CD4-positive, alpha-beta memory T cell (primary cell): Measurements from ENCODE around the gene MYO9A. TPM values are rescaled to one million over a fixed set of nuclear protein-coding genes. Genes with fewer than 3 reads are reported as not detected.

Source experiments
- CTCF ChIA-PET: fragments of 350-600 bp; sonication (Branson Sonifier 250); formaldehyde crosslinking; loops from one replicate; lab custom pipeline; 2021; ENCODE audit warnings: inconsistent platforms; ENCODE audit not compliant: partially characterized antibody; lab: Charles Lee
- POLR2A ChIA-PET: fragments of 350-600 bp; sonication (Branson Sonifier 250); formaldehyde crosslinking; loops from one replicate; lab custom pipeline; 2021; ENCODE audit not compliant: partially characterized antibody; lab: Charles Lee
- DNase-seq, 5 donors: peaks; one replicate each; pipeline versions ENCODE4 v3.0.0 to v3.0.0-alpha.2; 2020 to 2022; ENCODE audit warnings: mixed read lengths in 1 of 5
- H3K27ac ChIP-seq: one replicate; pipeline ENCODE4 v1.7.0; 2013; ENCODE audit warnings: low read depth, low read length
- H3K27me3 ChIP-seq: 2 replicates; pipeline ENCODE4 v1.7.0; 2013; ENCODE audit warnings: mild to moderate bottlenecking, low read length, moderate library complexity; ENCODE audit not compliant: insufficient read depth
- H3K36me3 ChIP-seq: 2 replicates; pipeline ENCODE4 v1.7.0; 2013; ENCODE audit warnings: mild to moderate bottlenecking, low read length, moderate library complexity; ENCODE audit not compliant: insufficient read depth
- H3K4me1 ChIP-seq: 2 replicates; pipeline ENCODE4 v1.7.0; 2013; ENCODE audit warnings: mild to moderate bottlenecking, low read length, moderate library complexity; ENCODE audit not compliant: insufficient read depth
- H3K4me3 ChIP-seq, 2 donors: one replicate each; pipeline ENCODE4 v1.7.0; 2013; ENCODE audit warnings: low read length in 2 of 2, mild to moderate bottlenecking in 1 of 2
- H3K9me3 ChIP-seq, 2 donors: one replicate each; pipeline ENCODE4 v1.7.0; 2013; ENCODE audit warnings: low read length in 2 of 2, control low read depth in 1 of 2; ENCODE audit not compliant: control insufficient read depth in 1 of 2
- H3K27ac Mint-ChIP-seq, 7 donors: one replicate each; pipeline ENCODE4 v1.8.0; 2020 to 2021; ENCODE audit warnings: mixed read lengths in 7 of 7, mild to moderate bottlenecking in 6 of 7, inconsistent platforms in 3 of 7, moderate library complexity in 3 of 7
- H3K27me3 Mint-ChIP-seq, 2 donors: one replicate each; pipeline ENCODE4 v1.8.0; 2020 to 2021; ENCODE audit warnings: mixed read lengths in 2 of 2
- H3K36me3 Mint-ChIP-seq, 2 donors: one replicate each; pipeline ENCODE4 v1.8.0; 2020 to 2021; ENCODE audit warnings: mixed read lengths in 2 of 2, inconsistent platforms in 1 of 2, mild to moderate bottlenecking in 1 of 2
- H3K4me1 Mint-ChIP-seq, 4 donors: one replicate each; pipeline ENCODE4 v1.8.0; 2020 to 2021; ENCODE audit warnings: mixed read lengths in 4 of 4, mild to moderate bottlenecking in 1 of 4
- H3K4me3 Mint-ChIP-seq, 8 donors: one replicate each; pipeline ENCODE4 v1.8.0; 2020 to 2021; ENCODE audit warnings: mixed read lengths in 8 of 8, mild to moderate bottlenecking in 7 of 8, moderate library complexity in 6 of 8, inconsistent platforms in 3 of 8
- H3K9me3 Mint-ChIP-seq, 8 donors: one replicate each; pipeline ENCODE4 v1.8.0; 2020 to 2021; ENCODE audit warnings: mixed read lengths in 8 of 8, mild to moderate bottlenecking in 5 of 8, inconsistent platforms in 3 of 8, moderate library complexity in 1 of 8
- intact Hi-C: fragments of 100-400 bp; cut with micrococcal nuclease; formaldehyde crosslinking; loops from one replicate; pipeline ENCODE4 v1.15.1; 2023
- polyA plus RNA-seq, 2 donors: library from polyadenylated mRNA; unstranded; fragments of 300-500 nt; fragmentation: Illumina TruSeq; gene quantifications; one replicate each; pipeline ENCODE4 v1.2.3, GENCODE V29; 2021
- total RNA-seq, 2 experiments: library from RNA; stranded (reverse); gene quantifications; one replicate each; pipeline ENCODE4 v1.2.3, GENCODE V29; 2021

Gene MYO9A
- total and polyA plus RNA-seq, 4 experiments from 2014 or later: 7.8 to 44.0 (median 28.0) TPM

DNA sequence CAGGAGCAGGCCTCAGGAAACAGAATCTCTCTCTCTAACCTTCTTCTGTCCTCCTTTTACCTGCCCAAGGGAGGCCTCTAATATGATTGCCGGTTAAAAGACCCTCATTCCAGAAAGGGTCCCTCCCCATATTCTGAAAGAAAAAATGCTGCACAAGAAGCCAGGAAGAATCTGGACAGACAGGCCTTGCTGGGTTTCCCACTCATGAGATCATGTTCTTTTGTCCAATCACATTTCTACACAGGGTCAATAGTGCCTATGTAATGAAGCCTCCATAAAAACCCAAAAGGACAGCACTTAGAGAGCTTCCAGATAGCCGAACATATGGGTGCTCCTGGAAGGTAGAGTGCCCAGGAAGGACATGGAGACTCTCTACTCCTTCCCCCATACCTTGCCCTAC is 146.0 kb downstream of the MYO9A start:
- Mint-ChIP-seq H3K36me3 (peaks cover 28 to 32% of the 10 kb centered on the region in 2 donors), H3K27ac (no peak overlapping the region), H3K4me1 (no peaks in the 10 kb centered on the region), H3K27me3 (no peaks in the 10 kb centered on the region), H3K9me3 (peaks cover 0 to 1% (median 0%) of the 10 kb centered on the region in 8 donors), H3K4me3 (no peak overlapping the region)
- Histone ChIP-seq H3K27me3 (no peaks in the 10 kb centered on the region), H3K9me3 (no peaks in the 10 kb centered on the region), H3K4me3 (no peak overlapping the region), H3K27ac (no peak overlapping the region), H3K36me3 (no peaks in the 10 kb centered on the region), H3K4me1 (no peaks in the 10 kb centered on the region)
- DNase-seq: no peak
- ChIA-PET POLR2A (no interaction called here), CTCF (no interaction called here)
- intact Hi-C loops: no loop called here

DNA sequence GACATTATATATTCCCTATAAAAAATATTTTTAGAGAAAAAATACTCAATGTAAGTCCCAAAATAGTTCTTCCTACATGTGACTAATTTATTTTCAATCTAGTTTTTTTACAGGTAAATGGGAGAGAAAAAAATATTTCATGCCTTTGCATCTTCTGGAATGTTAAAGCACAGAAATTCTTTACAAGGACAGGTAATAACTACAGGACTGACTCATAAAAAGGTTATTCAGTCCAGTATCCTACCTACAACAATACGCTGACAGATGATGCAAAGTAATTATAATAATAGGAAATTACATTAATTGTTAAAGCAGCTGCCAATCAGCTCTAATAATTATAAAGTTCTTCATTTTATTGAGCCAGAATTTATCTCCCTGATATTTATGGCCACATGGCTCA is 147.5 kb downstream of the MYO9A start:
- H3K4me3 Mint-ChIP-seq: no peak overlapping the region

GRCh38 chr15:71962537-71962936 is 155.4 kb downstream of the MYO9A start:
- Mint-ChIP-seq H3K4me3 (no peak overlapping the region), H3K9me3 (no peaks in the 10 kb centered on the region), H3K27ac (no peak overlapping the region), H3K27me3 (no peaks in the 10 kb centered on the region), H3K36me3 (peaks cover 31 to 50% of the 10 kb centered on the region in 2 donors), H3K4me1 (no peaks in the 10 kb centered on the region)
- intact Hi-C loops: no loop called here
- Histone ChIP-seq H3K4me1 (no peaks in the 10 kb centered on the region), H3K27me3 (no peaks in the 10 kb centered on the region), H3K36me3 (peaks cover 3% of the 10 kb centered on the region), H3K4me3 (no peak overlapping the region), H3K9me3 (no peaks in the 10 kb centered on the region), H3K27ac (no peak overlapping the region)
- CTCF ChIA-PET: no interaction called here
- DNase-seq: no peak
- POLR2A ChIA-PET: interaction anchor here (0.6 kb wide), 1 partner anchor 9 kb away, joined by 3 read pairs; no protein-coding TSS in a partner anchor

More for the DNA sequence above, 147.5 kb downstream of the MYO9A start:
- H3K36me3 ChIP-seq: no peaks in the 10 kb centered on the region
- H3K4me3 ChIP-seq: no peak overlapping the region
- no peaks in the 10 kb centered on the region for H3K9me3 ChIP-seq
- intact Hi-C loops: no loop called here
- ChIA-PET CTCF (no interaction called here), POLR2A (no interaction called here)
- H3K27ac ChIP-seq: no peak overlapping the region
- Mint-ChIP-seq H3K27ac (no peak overlapping the region), H3K4me1 (no peaks in the 10 kb centered on the region), H3K36me3 (peaks cover 31 to 40% of the 10 kb centered on the region in 2 donors), H3K27me3 (no peaks in the 10 kb centered on the region), H3K9me3 (peaks cover 0 to 1% (median 0%) of the 10 kb centered on the region in 8 donors)
- DNase-seq: no peak
- no peaks in the 10 kb centered on the region for H3K27me3 ChIP-seq
- no peaks in the 10 kb centered on the region for H3K4me1 ChIP-seq

DNA sequence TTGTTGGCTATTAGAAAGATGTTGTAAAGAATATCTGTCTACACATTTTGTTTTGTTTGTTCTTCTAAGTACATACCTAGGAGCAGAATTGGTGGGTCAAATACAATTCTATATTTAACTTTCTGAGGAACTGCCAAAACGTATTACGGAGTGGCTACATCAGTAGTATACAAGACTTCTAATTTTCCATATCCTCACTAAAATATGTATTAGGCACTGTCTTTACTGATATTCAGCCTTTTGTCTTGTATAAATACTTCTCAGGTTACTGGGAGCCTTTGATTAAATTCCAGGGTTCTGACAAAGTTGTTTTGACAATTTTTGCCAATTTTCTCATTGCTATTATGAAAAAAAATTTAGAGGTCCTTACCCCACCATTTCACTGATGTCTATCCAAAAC is 160.9 kb downstream of the MYO9A start:
- H3K27me3 ChIP-seq: no peaks in the 10 kb centered on the region

GRCh38 chr15:71951134-71951533 is 166.8 kb downstream of the MYO9A start:
- H3K36me3 ChIP-seq: no peaks in the 10 kb centered on the region
- ChIA-PET POLR2A (no interaction called here), CTCF (no interaction called here)
- Mint-ChIP-seq H3K9me3 (no peaks in the 10 kb centered on the region), H3K27me3 (no peaks in the 10 kb centered on the region), H3K4me3 (no peak overlapping the region), H3K4me1 (no peaks in the 10 kb centered on the region), H3K36me3 (peaks cover 13 to 27% of the 10 kb centered on the region in 2 donors), H3K27ac (no peak overlapping the region)
- H3K4me3 ChIP-seq: no peak overlapping the region
- no peak overlapping the region for H3K27ac ChIP-seq
- no peak for DNase-seq
- no peaks in the 10 kb centered on the region for H3K9me3 ChIP-seq
- no peaks in the 10 kb centered on the region for H3K4me1 ChIP-seq
- H3K27me3 ChIP-seq: no peaks in the 10 kb centered on the region
- intact Hi-C loops: no loop called here

More for the DNA sequence above, 160.9 kb downstream of the MYO9A start:
- Mint-ChIP-seq H3K36me3 (peaks cover 30 to 37% of the 10 kb centered on the region in 2 donors), H3K9me3 (no peaks in the 10 kb centered on the region), H3K27ac (no peak overlapping the region), H3K4me1 (no peaks in the 10 kb centered on the region), H3K4me3 (no peak overlapping the region), H3K27me3 (no peaks in the 10 kb centered on the region)
- intact Hi-C loops: no loop called here
- Histone ChIP-seq H3K36me3 (peaks cover 3% of the 10 kb centered on the region), H3K9me3 (no peaks in the 10 kb centered on the region), H3K4me1 (no peaks in the 10 kb centered on the region), H3K27ac (no peak overlapping the region), H3K4me3 (no peak overlapping the region)
- ChIA-PET CTCF (no interaction called here), POLR2A (no interaction called here)
- no peak for DNase-seq

DNA sequence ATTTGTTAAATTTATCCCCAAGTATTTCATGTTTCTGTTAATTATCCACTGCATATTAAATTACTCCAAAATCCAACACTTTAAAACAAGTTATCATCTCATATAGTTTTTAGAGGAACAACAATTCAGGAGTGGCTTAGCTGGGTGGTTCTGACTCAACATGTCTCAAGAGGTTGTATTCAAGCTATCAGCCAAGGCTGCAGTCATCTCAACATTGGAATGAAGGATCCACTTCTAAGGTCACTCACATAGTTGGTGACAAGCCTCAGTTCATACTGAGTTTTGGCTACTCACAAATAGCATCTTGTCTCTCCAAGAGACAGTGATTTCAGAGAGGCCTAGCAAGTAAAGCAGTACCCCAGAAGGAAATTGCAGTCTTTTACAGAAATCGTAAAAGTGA is 172.9 kb downstream of the MYO9A start:
- intact Hi-C loops: loop anchor here (2.0 kb wide), 1 partner anchor 70 kb away; no protein-coding TSS in a partner anchor
- Mint-ChIP-seq H3K4me1 (no peaks in the 10 kb centered on the region), H3K36me3 (peaks cover 0 to 11% of the 10 kb centered on the region in 2 donors), H3K9me3 (no peaks in the 10 kb centered on the region), H3K27ac (no peak overlapping the region), H3K4me3 (no peak overlapping the region), H3K27me3 (no peaks in the 10 kb centered on the region)
- H3K27ac ChIP-seq: no peak overlapping the region
- POLR2A ChIA-PET: no interaction called here
- CTCF ChIA-PET: no interaction called here
- H3K9me3 ChIP-seq: no peaks in the 10 kb centered on the region
- DNase-seq: no peak
- H3K27me3 ChIP-seq: no peaks in the 10 kb centered on the region
- H3K4me1 ChIP-seq: no peaks in the 10 kb centered on the region
- no peaks in the 10 kb centered on the region for H3K36me3 ChIP-seq
- H3K4me3 ChIP-seq: no peak overlapping the region

- no peaks in the 10 kb centered on the region for H3K36me3 ChIP-seq
- ChIA-PET CTCF (no interaction called here), POLR2A (no interaction called here)
- H3K27me3 ChIP-seq: no peaks in the 10 kb centered on the region
- intact Hi-C loops: loop anchor here (2.0 kb wide), 1 partner anchor 69 kb away; no protein-coding TSS in a partner anchor
- no peaks in the 10 kb centered on the region for H3K4me1 ChIP-seq
- Mint-ChIP-seq H3K36me3 (peaks cover 3 to 15% of the 10 kb centered on the region in 2 donors), H3K27ac (no peak overlapping the region), H3K9me3 (no peaks in the 10 kb centered on the region), H3K4me1 (no peaks in the 10 kb centered on the region), H3K27me3 (no peaks in the 10 kb centered on the region), H3K4me3 (no peak overlapping the region)
- H3K4me3 ChIP-seq: no peak overlapping the region
- no peak for DNase-seq
- no peak overlapping the region for H3K27ac ChIP-seq
- H3K9me3 ChIP-seq: no peaks in the 10 kb centered on the region
These were observed 174.1 kb downstream of the MYO9A start for GRCh38 chr15:71943806-71944205.
